GM12873 (cell line): ENCODE data around the gene PLK1.

Experiments used
- TF ChIP-seq, protein P1 (sequence below): IDR thresholded peaks from 2 replicates; pipeline ENCODE4 v1.5.1; 2012; ENCODE audit warnings: low read depth, mild to moderate bottlenecking, moderate library complexity, low read length, control low read depth; ENCODE audit not compliant: insufficient read depth; ENCODE audit errors: missing control alignments

PLK1 gene

DNA sequence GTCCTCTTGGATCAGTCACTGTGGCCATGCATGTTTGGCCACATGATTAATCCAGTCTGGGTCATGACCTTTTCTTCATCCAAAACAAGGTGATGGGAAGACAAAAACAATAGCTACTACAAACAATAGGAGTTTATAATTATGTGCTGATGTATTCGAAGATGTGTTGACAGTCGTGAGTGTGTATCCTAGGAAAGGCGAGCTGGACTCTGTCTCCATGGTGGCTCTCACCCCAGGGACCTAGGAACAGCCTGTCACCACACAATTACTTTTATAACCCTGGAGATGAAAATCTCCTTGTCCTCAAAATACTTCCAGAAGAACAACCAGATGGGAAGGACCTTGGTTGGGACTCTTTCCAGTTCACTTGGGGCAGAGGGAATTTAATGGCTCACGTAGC lies 9.8 kb upstream of the PLK1 start:
- TF ChIP-seq, protein P1, sequence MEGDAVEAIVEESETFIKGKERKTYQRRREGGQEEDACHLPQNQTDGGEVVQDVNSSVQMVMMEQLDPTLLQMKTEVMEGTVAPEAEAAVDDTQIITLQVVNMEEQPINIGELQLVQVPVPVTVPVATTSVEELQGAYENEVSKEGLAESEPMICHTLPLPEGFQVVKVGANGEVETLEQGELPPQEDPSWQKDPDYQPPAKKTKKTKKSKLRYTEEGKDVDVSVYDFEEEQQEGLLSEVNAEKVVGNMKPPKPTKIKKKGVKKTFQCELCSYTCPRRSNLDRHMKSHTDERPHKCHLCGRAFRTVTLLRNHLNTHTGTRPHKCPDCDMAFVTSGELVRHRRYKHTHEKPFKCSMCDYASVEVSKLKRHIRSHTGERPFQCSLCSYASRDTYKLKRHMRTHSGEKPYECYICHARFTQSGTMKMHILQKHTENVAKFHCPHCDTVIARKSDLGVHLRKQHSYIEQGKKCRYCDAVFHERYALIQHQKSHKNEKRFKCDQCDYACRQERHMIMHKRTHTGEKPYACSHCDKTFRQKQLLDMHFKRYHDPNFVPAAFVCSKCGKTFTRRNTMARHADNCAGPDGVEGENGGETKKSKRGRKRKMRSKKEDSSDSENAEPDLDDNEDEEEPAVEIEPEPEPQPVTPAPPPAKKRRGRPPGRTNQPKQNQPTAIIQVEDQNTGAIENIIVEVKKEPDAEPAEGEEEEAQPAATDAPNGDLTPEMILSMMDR = no peak

- TF ChIP-seq, protein P1 = no peak
Measured at GRCh38 chr16:23670137-23670776, 8.4 kb upstream of the PLK1 start.

DNA sequence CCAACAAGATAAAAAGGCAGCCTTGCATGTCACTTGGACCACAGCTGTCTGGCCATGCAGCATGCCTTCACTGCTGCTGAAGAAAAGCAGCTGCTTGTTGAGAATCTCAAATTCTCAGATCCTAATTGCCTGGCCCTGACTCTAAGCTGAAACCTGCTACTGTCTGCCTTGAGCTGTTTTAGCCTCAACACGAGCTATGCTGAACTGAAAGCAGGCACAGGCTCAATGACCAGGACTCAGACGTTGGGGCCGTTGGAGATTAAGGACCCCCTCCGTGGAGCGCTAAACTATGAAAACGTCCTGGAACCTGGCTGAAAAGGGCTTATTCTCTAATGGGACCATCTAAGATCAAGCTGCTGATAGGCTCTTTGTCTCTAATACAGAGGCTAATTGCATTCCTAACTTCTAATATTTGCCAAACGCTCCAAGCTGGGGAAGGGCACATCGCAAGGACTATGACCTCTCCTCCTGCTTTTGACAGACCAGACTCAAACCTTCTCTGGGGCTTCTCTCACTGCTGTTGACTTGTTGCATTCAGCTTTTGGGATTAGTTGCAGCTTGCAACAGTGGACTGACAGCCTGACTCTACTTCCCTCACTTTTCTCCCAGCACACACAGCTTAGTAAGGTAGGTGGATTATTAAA lies 4.6 kb upstream of the PLK1 start:
- TF ChIP-seq, protein P1 = no peak

- TF ChIP-seq, protein P1 = no peak
Measured at GRCh38 chr16:23676924-23677480, 1.7 kb upstream of the PLK1 start.

DNA sequence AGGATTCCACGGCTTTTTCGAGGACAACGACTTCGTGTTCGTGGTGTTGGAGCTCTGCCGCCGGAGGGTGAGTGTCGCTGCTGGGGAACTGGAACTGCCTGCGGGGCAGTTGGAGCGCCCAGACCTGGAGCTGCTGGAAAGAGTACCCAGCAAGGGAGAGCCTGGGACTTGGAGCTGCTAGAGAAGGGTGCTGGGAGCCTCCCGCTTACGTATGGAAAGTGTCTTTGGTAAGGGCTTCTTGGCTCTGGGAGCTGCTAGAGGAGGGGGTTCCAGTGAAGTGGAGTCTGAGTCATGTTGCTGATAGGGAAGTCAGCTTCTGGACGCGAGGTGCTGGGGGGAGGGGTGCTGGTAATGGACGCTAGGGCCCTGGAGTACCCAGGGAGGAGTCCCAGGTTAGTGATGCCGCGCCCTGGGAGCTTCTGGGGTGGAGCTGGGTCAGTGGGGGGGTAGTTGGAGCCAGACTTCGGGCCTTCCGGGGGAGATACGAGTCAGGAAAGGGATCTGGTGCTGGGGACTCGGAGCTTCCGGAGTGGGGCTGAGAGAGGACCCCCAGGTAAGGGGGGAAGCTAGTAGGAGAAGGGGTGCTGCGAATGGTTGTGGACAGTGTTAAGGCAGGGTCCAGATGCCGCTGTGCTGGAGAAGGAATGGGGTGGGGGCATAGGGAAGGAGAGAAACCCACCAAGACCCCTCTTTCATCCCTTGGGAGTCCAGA lies 741 bp downstream of the PLK1 start:
- TF ChIP-seq, protein P1 = no peak

GRCh38 chr16:23679986-23680336 lies 1.3 kb downstream of the PLK1 start:
- TF ChIP-seq, protein P1 = no peak

GRCh38 chr16:23682181-23682580 lies 3.5 kb downstream of the PLK1 start:
- TF ChIP-seq, protein P1 = no peak
